Activated T-cell treated with anti-CD3 and anti-CD28 coated beads, Interleukin-2, amount 50 U/mL, for 72 hours (primary cell): ENCODE results near the gene CD3G. TPM values are rescaled to one million over a fixed set of nuclear protein-coding genes. Genes with fewer than 3 reads are reported as not detected.

ENCODE experiments used
- ATAC-seq, 2 donors: fragments of 150-1000 bp; cut with Tn5 transposase; replicated peaks in 1 of 2; 2 replicates each; pipeline ENCODE4 v1.10.0; 2021; ENCODE audit warnings: moderate library complexity in 2 of 2, mild to moderate bottlenecking in 1 of 2
- DNase-seq, 2 donors: peaks; one replicate each; pipeline ENCODE4 v3.0.0; 2021 to 2022; ENCODE audit warnings: mixed read lengths in 1 of 2
- H3K27ac Mint-ChIP-seq: one replicate; pipeline ENCODE4 v1.8.0; 2022; ENCODE audit warnings: mild to moderate bottlenecking, moderate library complexity, mixed read lengths
- H3K27me3 Mint-ChIP-seq: one replicate; pipeline ENCODE4 v1.8.0; 2022; ENCODE audit warnings: low read depth, mixed read lengths
- H3K36me3 Mint-ChIP-seq, 2 donors: one replicate each; pipeline ENCODE4 v1.8.0; 2022; ENCODE audit warnings: mixed read lengths in 2 of 2, mild to moderate bottlenecking in 1 of 2; ENCODE audit not compliant: insufficient read depth in 2 of 2
- H3K4me1 Mint-ChIP-seq: one replicate; pipeline ENCODE4 v1.8.0; 2022; ENCODE audit warnings: low read depth, mixed read lengths
- H3K4me3 Mint-ChIP-seq, 2 donors: one replicate each; pipeline ENCODE4 v1.8.0; 2022; ENCODE audit warnings: mild to moderate bottlenecking in 2 of 2, mixed read lengths in 2 of 2, moderate library complexity in 2 of 2
- H3K9me3 Mint-ChIP-seq, 2 donors: one replicate each; pipeline ENCODE4 v1.8.0; 2022; ENCODE audit warnings: mixed read lengths in 2 of 2
- total RNA-seq, 2 donors: library from RNA; stranded (reverse); gene quantifications; one replicate each; pipeline ENCODE4 v1.2.3, GENCODE V29; 2022

The CD3G gene
- total RNA-seq, 2 donors from 2014 or later = 125 to 128 TPM

DNA sequence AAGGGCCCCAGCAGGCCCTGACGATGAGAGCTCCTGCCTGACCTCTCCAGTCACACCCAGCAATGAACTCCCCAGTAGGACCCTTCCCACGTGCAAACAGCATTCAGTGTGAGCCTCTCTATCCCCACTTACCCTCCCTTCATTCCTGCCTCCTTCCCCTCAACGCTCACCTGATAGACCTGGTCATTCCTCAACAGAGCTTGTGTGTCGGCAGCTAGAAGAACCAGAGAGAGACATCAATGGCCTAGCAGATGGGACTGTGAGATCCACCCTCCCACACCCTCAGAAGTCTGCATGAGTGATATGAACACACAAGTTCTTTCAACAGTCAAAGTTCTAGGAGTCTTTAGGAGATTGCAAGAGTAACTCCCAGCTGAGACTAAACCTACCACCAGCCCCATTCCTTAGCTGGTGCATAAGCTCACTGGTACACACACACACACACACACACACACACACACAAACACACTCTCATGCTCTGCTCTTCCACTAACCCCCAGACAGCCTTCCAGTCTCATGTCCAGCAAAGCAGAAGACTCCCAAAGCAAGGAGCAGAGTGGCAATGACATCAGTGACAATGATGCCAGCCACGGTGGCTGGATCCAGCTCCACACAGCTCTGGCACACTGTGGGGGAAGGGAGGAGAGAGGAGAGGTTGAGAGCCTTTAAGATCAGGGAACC, 4.7 kb upstream of the CD3G start:
- no peaks in the 10 kb centered on the region for H3K9me3 Mint-ChIP-seq
- peak overlapping the region; percentile 86 to 90 for H3K4me3 Mint-ChIP-seq
- DNase-seq = peak in 1 of 2 donors; percentile 35
- H3K27me3 Mint-ChIP-seq = no peaks in the 10 kb centered on the region
- no peak for ATAC-seq
- peaks cover 75% of the 10 kb centered on the region for H3K4me1 Mint-ChIP-seq
- peaks cover 17 to 26% of the 10 kb centered on the region in 2 donors for H3K36me3 Mint-ChIP-seq
- H3K27ac Mint-ChIP-seq = peak overlapping the region; percentile 99

DNA sequence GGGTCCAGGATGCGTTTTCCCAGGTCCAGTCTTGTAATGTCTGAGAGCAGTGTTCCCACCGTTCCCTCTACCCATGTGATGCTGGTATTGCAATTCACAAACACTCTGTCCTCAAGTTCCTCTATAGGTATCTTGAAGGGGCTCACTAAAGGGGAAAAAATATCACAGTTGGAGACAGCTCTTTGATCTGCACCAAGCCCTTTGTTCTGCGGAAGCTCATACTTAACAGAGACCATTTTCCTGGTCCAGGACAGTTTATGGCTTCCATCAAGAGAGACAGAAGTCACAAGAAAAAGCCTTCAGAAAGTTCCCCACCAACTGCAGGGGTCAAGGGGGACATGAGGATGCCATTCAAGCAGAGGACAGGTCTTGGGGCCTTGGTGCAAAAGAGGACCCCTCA, 3.7 kb upstream of the CD3G start:
- DNase-seq = no peak
- H3K9me3 Mint-ChIP-seq = no peaks in the 10 kb centered on the region
- H3K4me1 Mint-ChIP-seq = peaks cover 74% of the 10 kb centered on the region
- peak overlapping the region; percentile 86 to 90 for H3K4me3 Mint-ChIP-seq
- no peak for ATAC-seq
- peaks cover 26 to 34% of the 10 kb centered on the region in 2 donors for H3K36me3 Mint-ChIP-seq
- no peaks in the 10 kb centered on the region for H3K27me3 Mint-ChIP-seq
- peak overlapping the region; percentile 99 for H3K27ac Mint-ChIP-seq

DNA sequence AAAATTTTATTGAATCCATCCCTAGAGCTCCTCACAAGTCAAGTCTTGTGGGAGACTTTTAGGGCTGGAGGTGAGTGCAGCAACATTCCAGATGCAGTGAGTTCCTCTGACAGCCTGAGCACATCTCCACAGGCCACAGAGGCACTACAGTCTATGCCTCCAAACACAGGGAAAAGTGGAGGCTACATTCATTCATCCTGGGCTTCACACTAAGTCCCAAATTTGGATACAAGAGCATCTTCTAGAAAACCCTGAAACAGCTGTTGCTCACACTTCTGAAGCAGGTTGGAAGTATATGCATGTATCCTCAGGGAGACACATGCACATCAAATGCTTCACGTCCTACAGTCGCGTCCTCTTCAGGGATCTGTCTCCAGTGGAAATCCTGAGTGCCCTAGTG, 2.9 kb upstream of the CD3G start:
- peaks cover 77% of the 10 kb centered on the region for H3K4me1 Mint-ChIP-seq

DNA sequence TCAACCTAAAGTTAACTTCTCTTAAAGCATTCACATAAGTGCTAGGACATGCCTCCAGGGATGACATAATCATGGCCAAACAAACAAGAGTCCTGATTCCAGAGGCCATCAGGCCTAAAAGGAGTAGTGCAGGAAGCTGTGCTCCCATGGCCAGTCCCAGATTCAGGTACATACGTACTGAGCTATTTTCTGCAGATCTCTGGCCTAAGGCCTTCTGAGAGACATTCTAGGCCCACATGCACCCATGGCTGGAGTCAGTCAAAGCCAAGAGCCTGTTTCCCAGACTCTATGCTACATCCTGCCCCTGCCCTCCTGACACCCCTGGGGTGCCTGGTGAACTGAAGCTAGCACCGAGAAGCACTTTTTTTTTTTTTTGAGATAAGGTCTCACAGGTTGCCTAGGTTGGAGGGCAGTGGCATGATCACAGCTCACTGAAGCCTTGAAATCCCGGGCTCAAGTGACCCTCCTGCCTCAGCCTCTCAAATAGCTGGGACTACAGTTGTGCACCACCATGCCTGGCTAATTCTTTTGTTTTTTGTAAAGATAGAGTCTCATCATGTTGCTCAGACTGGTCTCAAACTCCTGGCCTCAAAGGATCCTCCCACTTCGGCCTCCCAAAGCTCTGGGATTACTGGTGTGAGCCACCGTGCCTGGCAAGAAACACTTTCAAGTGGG, 2.2 kb upstream of the CD3G start:
- peak overlapping the region; percentile 99 for H3K27ac Mint-ChIP-seq
- H3K9me3 Mint-ChIP-seq = no peaks in the 10 kb centered on the region
- peak overlapping the region; percentile 86 to 90 for H3K4me3 Mint-ChIP-seq
- H3K27me3 Mint-ChIP-seq = no peaks in the 10 kb centered on the region
- H3K4me1 Mint-ChIP-seq = peaks cover 79% of the 10 kb centered on the region
- ATAC-seq (peak in 1 of 2 donors; percentile 6), DNase-seq (no peak)
- H3K36me3 Mint-ChIP-seq = peaks cover 30 to 37% of the 10 kb centered on the region in 2 donors

More for the DNA sequence above, 2.9 kb upstream of the CD3G start:
- Mint-ChIP-seq H3K27me3 (no peaks in the 10 kb centered on the region), H3K36me3 (peaks cover 29 to 38% of the 10 kb centered on the region in 2 donors), H3K27ac (peak overlapping the region; percentile 99), H3K4me3 (peak overlapping the region; percentile 86 to 90), H3K9me3 (no peaks in the 10 kb centered on the region)
- ATAC-seq (no peak), DNase-seq (no peak)

DNA sequence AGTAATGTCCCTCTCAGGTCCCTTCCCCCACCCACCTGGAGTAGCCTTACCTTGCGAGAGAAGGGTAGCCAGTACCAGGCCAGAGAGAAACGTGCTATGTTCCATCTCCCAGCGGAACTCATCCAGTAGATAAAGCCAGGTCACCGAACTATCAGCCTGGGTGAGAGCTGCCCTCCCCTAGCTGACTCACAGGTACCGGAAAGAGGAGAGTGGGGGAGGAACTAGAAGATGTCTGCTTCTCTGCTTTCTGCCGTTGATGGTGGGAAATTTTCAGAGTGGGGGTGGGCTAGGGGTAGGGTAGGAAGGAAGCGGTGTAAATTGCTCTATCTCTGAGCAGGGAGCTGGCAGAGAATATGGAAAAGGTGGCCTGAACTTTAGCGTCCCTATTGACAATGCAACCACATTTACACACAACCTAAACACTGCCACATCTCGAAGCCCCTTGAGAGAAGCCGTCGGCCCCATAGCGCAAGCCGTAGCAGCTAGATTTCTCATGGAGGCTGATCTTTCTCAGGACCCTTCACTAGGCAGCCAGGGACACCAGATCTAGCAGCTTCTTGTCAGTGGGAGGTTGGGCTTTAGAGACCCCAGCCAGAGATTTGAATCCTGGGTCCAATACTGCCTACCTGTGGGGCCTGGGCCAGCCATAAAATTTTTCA, 1.5 kb upstream of the CD3G start, which contains the start of gene CD3D:
CD3D (minus strand) TSS at position 203 of the 659 bp plus-strand sequence; CDS start at position 105, 98 bp downstream.
- Mint-ChIP-seq H3K4me3 (peak within 1 kb of the TSS; percentile 86 to 90), H3K4me1 (peaks cover 85% of the 10 kb centered on the region), H3K9me3 (no peaks in the 10 kb centered on the region), H3K36me3 (peaks cover 31 to 37% of the 10 kb centered on the region in 2 donors), H3K27me3 (no peaks in the 10 kb centered on the region), H3K27ac (peak within 1 kb of the TSS; percentile 99)
- DNase-seq (peak; percentile 73 to 77), ATAC-seq (peak; percentile 65 to 68)

DNA sequence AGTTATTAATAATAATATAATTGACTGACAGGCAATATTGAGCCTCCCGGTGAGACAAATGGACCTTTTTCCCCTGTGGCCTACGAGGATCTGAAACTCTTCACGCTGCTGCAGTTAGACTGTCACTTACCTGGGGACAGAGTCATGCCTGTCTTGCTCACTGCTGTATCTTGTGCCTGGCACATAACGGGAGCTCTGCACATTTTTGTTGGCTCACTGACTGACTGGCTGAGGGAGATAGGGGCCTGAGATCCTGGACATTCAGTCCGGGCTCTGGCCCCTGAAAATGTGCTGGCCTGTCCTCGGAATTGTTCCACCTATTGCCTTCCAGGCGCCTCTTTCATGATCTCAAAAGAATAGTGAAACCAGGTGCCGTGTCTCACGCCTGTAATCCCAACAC, 896 bp upstream of the CD3G start:
- DNase-seq (peak; percentile 46 to 52), ATAC-seq (peak; percentile 38 to 43)
- H3K4me1 Mint-ChIP-seq = peaks cover 86% of the 10 kb centered on the region
- H3K9me3 Mint-ChIP-seq = no peaks in the 10 kb centered on the region
- H3K4me3 Mint-ChIP-seq = peak overlapping the region; percentile 86 to 90
- peak overlapping the region; percentile 99 for H3K27ac Mint-ChIP-seq
- H3K27me3 Mint-ChIP-seq = no peaks in the 10 kb centered on the region
- peaks cover 31 to 38% of the 10 kb centered on the region in 2 donors for H3K36me3 Mint-ChIP-seq

DNA sequence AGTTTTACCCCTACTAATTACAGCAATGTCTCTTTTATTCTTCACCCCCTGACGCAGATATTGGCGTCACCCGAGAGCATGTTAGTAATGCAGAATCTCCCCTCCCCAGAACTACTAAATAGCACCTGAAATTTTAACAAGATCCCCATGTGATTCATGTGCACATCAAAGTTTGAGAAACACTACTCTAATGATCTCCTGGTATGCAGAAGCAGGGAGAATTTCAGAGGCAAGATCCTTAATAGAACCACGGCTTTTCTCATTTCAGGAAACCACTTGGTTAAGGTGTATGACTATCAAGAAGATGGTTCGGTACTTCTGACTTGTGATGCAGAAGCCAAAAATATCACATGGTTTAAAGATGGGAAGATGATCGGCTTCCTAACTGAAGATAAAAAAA, 5.3 kb downstream of the CD3G start:
- DNase-seq = no peak
- Mint-ChIP-seq H3K27me3 (no peaks in the 10 kb centered on the region), H3K36me3 (peaks cover 27 to 57% of the 10 kb centered on the region in 2 donors), H3K27ac (peak overlapping the region; percentile 58), H3K4me3 (peak overlapping the region in 1 of 2 donors; percentile 33), H3K9me3 (no peaks in the 10 kb centered on the region), H3K4me1 (peaks cover 69% of the 10 kb centered on the region)
- peak; percentile 25 to 28 for ATAC-seq

DNA sequence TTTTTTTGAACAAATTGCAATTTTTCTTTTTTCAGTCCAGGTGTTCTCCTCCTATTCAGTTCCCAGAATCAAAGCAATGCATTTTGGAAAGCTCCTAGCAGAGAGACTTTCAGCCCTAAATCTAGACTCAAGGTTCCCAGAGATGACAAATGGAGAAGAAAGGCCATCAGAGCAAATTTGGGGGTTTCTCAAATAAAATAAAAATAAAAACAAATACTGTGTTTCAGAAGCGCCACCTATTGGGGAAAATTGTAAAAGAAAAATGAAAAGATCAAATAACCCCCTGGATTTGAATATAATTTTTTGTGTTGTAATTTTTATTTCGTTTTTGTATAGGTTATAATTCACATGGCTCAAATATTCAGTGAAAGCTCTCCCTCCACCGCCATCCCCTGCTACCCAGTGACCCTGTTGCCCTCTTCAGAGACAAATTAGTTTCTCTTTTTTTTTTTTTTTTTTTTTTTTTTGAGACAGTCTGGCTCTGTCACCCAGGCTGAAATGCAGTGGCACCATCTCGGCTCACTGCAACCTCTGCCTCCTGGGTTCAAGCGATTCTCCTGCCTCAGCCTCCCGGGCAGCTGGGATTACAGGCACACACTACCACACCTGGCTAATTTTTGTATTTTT, 9.1 kb downstream of the CD3G start:
- H3K36me3 Mint-ChIP-seq = peaks cover 11 to 37% of the 10 kb centered on the region in 2 donors
- no peaks in the 10 kb centered on the region for H3K27me3 Mint-ChIP-seq
- peak overlapping the region; percentile 67 for H3K27ac Mint-ChIP-seq
- no peak overlapping the region for H3K4me3 Mint-ChIP-seq
- ATAC-seq (no peak), DNase-seq (no peak)
- peaks cover 35% of the 10 kb centered on the region for H3K4me1 Mint-ChIP-seq
- H3K9me3 Mint-ChIP-seq = no peaks in the 10 kb centered on the region

DNA sequence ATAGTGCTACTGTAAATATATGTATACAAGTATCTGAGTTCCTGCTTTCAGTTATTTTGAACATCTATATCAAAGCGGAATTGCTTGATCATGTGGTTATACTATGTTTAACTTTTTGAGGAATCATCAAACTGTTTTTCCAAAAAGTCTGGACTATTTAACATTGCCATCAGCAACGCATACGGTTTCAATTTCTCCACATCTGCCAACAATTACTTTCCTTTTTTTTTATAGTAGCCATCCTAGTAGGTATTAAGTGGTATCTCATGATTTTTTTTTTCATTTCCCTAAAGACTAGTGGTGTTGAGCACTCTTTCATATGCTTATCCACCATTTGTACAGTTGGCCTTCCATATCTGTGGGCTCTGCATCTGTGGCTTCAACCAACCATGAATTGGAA, 13.9 kb downstream of the CD3G start:
- Mint-ChIP-seq H3K27ac (peak overlapping the region; percentile 95), H3K9me3 (no peaks in the 10 kb centered on the region), H3K4me1 (peaks cover 55% of the 10 kb centered on the region), H3K36me3 (peaks cover 5 to 9% of the 10 kb centered on the region in 2 donors), H3K4me3 (no peak overlapping the region), H3K27me3 (no peaks in the 10 kb centered on the region)
- DNase-seq (no peak), ATAC-seq (no peak)

DNA sequence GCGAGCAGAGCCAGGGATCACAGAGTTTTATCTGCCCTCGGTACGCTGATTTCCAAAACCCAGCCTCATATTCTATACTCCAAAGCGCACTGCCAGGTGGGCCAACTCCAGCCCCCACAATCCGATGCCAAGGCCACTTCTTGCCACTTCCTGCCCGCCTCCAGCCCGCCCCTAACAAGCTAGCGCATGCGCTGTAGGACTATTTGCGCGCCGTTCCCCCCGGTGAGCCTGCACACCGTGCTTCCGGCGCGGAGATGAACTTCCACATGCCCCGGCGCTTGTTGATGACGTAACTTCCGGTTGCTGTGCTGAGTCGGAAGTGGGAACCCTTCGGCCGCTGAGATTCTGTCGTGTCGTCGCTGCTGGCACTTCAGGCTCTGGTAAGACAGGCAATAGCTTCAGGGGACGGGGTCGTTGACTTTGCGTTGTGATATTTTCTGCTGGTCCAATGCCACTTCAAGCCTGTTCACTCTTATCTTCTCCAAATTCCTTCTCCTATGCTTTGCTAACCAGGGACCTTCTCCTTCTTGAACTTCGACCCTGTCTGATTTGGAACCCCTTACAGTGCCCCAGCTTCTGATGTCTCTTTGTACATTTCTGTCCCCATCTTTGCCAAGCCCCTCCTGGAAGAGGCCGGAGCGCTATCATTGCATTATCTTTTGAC, 15.3 kb downstream of the CD3G start, which contains the start of gene UBE4A:
UBE4A (plus strand) TSS at position 306 of the 664 bp plus-strand sequence. CDS start 5,481 bp downstream, outside the sequence.
- no peaks in the 10 kb centered on the region for H3K9me3 Mint-ChIP-seq
- H3K4me1 Mint-ChIP-seq = peaks cover 54% of the 10 kb centered on the region
- no peaks in the 10 kb centered on the region for H3K27me3 Mint-ChIP-seq
- peaks cover 3 to 5% of the 10 kb centered on the region in 2 donors for H3K36me3 Mint-ChIP-seq
- ATAC-seq = peak; percentile 98
- H3K4me3 Mint-ChIP-seq = peak within 1 kb of the TSS; percentile 93 to 95
- H3K27ac Mint-ChIP-seq = peak within 1 kb of the TSS; percentile 95
- peak; percentile 97 to 98 for DNase-seq

DNA sequence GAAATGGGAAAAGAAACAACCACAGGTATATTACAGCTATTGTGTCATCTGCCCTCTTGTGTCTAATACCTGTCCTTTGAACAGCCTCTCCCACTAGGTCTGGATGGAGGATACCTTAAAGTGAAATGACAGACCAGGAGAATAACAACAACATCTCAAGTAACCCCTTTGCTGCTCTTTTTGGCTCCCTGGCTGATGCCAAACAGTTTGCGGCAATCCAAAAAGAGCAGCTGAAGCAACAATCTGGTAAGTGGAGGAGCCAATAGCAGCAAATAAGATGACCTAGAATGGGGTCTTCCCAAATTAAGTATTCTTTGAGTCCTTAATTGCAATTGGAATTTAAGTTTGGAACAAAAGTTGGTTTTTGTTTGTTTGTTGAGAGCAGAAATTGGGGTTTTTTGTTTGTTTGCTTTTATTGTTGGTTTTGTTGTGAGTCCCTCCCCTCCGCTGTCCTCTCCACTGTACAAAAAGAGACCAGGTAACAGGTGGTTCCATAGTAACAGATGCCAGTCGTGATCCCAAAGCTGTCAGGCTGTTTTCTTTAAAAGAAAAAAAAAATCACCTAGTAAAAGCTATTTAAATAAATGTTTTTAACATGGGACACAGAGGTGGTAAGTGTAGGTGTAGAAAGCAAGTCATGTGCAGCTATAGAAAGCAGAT, 20.9 kb downstream of the CD3G start:
- ATAC-seq (no peak), DNase-seq (no peak)
- Mint-ChIP-seq H3K36me3 (peaks cover 4 to 29% of the 10 kb centered on the region in 2 donors), H3K4me1 (peaks cover 37% of the 10 kb centered on the region), H3K27ac (peak overlapping the region; percentile 79), H3K4me3 (no peak overlapping the region), H3K9me3 (no peaks in the 10 kb centered on the region), H3K27me3 (no peaks in the 10 kb centered on the region)

DNA sequence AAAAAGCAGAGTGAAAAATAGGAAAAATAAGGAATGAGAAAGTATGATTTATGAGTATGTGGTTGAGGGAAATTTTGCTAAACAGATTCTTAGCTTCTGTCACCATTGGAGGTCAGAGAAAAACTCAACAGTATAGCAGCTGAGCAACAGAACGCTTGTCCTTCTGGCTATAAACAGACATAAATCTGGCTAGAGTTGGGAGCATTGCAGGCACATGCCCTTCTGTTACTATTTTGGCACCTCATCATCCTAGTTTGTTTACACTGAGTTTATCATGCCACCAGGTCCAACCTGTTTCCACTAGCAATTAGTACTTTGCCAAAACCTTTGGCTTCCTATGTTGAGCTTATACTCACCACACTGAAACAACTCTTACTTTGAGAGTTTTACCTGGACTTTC, 22.1 kb downstream of the CD3G start:
- ATAC-seq (no peak), DNase-seq (no peak)
- H3K4me1 Mint-ChIP-seq = peaks cover 25% of the 10 kb centered on the region
- no peaks in the 10 kb centered on the region for H3K9me3 Mint-ChIP-seq
- no peaks in the 10 kb centered on the region for H3K27me3 Mint-ChIP-seq
- H3K36me3 Mint-ChIP-seq = peaks cover 4 to 34% of the 10 kb centered on the region in 2 donors
- H3K4me3 Mint-ChIP-seq = no peak overlapping the region
- peak overlapping the region; percentile 77 for H3K27ac Mint-ChIP-seq
